Uterus (tissue), 4 donors: Measurements from ENCODE around the gene HS3ST4. TPM values are rescaled to one million over a fixed set of nuclear protein-coding genes. Genes with fewer than 3 reads are reported as not detected.

ENCODE experiments used
- DNase-seq, 2 donors: peaks; one replicate each; pipeline ENCODE4 v3.0.0-alpha.2; 2019 to 2020
- H3K27ac ChIP-seq, 2 donors: fragments of 200-600 bp; sonication (generic); 1 replicate in 1 of 2; 2 replicates in 1 of 2; pipeline ENCODE4 v1.5.1; 2016 to 2018
- H3K27me3 ChIP-seq, 2 donors: fragments of 200-600 bp; sonication (generic); one replicate each; pipeline ENCODE4 v1.5.1; 2018 to 2019; ENCODE audit warnings: control low read depth in 1 of 2
- H3K36me3 ChIP-seq, 2 donors: fragments of 200-600 bp; sonication (generic); one replicate each; pipeline ENCODE4 v1.5.1; 2019; ENCODE audit warnings: control low read depth in 1 of 2
- H3K4me1 ChIP-seq, 2 donors: fragments of 200-600 bp; sonication (generic); one replicate each; pipeline ENCODE4 v1.5.1; 2018 to 2019; ENCODE audit warnings: control low read depth in 1 of 2
- H3K4me3 ChIP-seq, 2 donors: fragments of 200-600 bp; sonication (generic); 1 replicate in 1 of 2; 2 replicates in 1 of 2; pipeline ENCODE4 v1.5.1; 2018 to 2019; ENCODE audit warnings: mild to moderate bottlenecking in 1 of 2
- H3K9me3 ChIP-seq, 2 donors: fragments of 200-600 bp; sonication (generic); one replicate each; pipeline ENCODE4 v1.5.1; 2019; ENCODE audit warnings: control low read depth in 1 of 2
- CTCF ChIP-seq, 4 experiments: fragments of 200-600 bp in 2 of 4; fragments of 450-650 bp in 2 of 4; sonication (generic) in 2 of 4; IDR thresholded peaks; one replicate each; pipeline ENCODE4 v1.5.1; 2016 to 2019; ENCODE audit warnings: antibody characterized with exemption in 4 of 4, mild to moderate bottlenecking in 2 of 4, moderate library complexity in 1 of 4
- POLR2A ChIP-seq, 2 donors: fragments of 450-650 bp; IDR thresholded peaks; one replicate each; pipeline ENCODE4 v1.6.1; 2016; ENCODE audit warnings: antibody characterized with exemption in 2 of 2, mild to moderate bottlenecking in 1 of 2, moderate library complexity in 1 of 2
- intact Hi-C: fragments of 100-400 bp; cut with DNase I; formaldehyde crosslinking; loops from one replicate; pipeline ENCODE4 v1.15.1; 2023; ENCODE audit warnings: low total_unique reads
- total RNA-seq, 4 donors: library from RNA; depleted of rRNA in 3 of 4; stranded (reverse); fragments of >200 nt in 3 of 4; gene quantifications; one replicate each; pipeline versions ENCODE4 v1.1.0 to v1.2.4, GENCODE V29; 2014 to 2023
- donor health status: DM: yes; HTN: yes; CAD: no.

Gene HS3ST4
- total RNA-seq, 4 donors from 2014 or later, result 0.14 TPM; not detected in 3

GRCh38 chr16:26102369-26102768 lies 410.6 kb downstream of the HS3ST4 start:
- Histone ChIP-seq H3K27me3 (no peaks in the 10 kb centered on the region), H3K4me3 (no peak overlapping the region), H3K4me1 (no peaks in the 10 kb centered on the region), H3K27ac (no peak overlapping the region), H3K36me3 (no peaks in the 10 kb centered on the region), H3K9me3 (no peaks in the 10 kb centered on the region)
- no peak for DNase-seq
- intact Hi-C loops, result no loop called here
- TF ChIP-seq CTCF (IDR thresholded peaks at IDR 0.05) (no peak), POLR2A (IDR thresholded peaks at IDR 0.05) (no peak)

- Histone ChIP-seq H3K9me3 (no peaks in the 10 kb centered on the region), H3K4me3 (no peak overlapping the region), H3K27me3 (no peaks in the 10 kb centered on the region), H3K36me3 (no peaks in the 10 kb centered on the region), H3K27ac (no peak overlapping the region), H3K4me1 (no peaks in the 10 kb centered on the region)
- intact Hi-C loops, result no loop called here
- DNase-seq, result no peak
- TF ChIP-seq CTCF (IDR thresholded peaks at IDR 0.05), result no peak
- no peak for TF ChIP-seq POLR2A (IDR thresholded peaks at IDR 0.05)
These were observed 417.2 kb downstream of the HS3ST4 start for GRCh38 chr16:26108836-26109505.

- intact Hi-C loops, result no loop called here
- no peak overlapping the region for H3K27ac ChIP-seq
- TF ChIP-seq CTCF (IDR thresholded peaks at IDR 0.05), result no peak
- TF ChIP-seq POLR2A (IDR thresholded peaks at IDR 0.05), result no peak
- no peak for DNase-seq
- no peaks in the 10 kb centered on the region for H3K27me3 ChIP-seq
- no peak overlapping the region for H3K4me3 ChIP-seq
- no peaks in the 10 kb centered on the region for H3K9me3 ChIP-seq
- H3K4me1 ChIP-seq, result no peaks in the 10 kb centered on the region
- H3K36me3 ChIP-seq, result no peaks in the 10 kb centered on the region
These were observed 420.1 kb downstream of the HS3ST4 start for GRCh38 chr16:26111900-26112299.

- intact Hi-C loops, result no loop called here
- Histone ChIP-seq H3K4me3 (no peak overlapping the region), H3K4me1 (no peaks in the 10 kb centered on the region), H3K27me3 (no peaks in the 10 kb centered on the region), H3K27ac (no peak overlapping the region), H3K36me3 (no peaks in the 10 kb centered on the region), H3K9me3 (no peaks in the 10 kb centered on the region)
- no peak for DNase-seq
- TF ChIP-seq POLR2A (IDR thresholded peaks at IDR 0.05) (no peak), CTCF (IDR thresholded peaks at IDR 0.05) (no peak)
These were observed 426.8 kb downstream of the HS3ST4 start for GRCh38 chr16:26118575-26118974.

- Histone ChIP-seq H3K4me1 (no peaks in the 10 kb centered on the region), H3K27me3 (no peaks in the 10 kb centered on the region), H3K4me3 (no peak overlapping the region), H3K9me3 (no peaks in the 10 kb centered on the region), H3K36me3 (no peaks in the 10 kb centered on the region), H3K27ac (no peak overlapping the region)
- TF ChIP-seq POLR2A (IDR thresholded peaks at IDR 0.05) (no peak), CTCF (IDR thresholded peaks at IDR 0.05) (no peak)
- no peak for DNase-seq
- intact Hi-C loops, result no loop called here
These were observed 429.0 kb downstream of the HS3ST4 start for GRCh38 chr16:26120729-26121128.
